ENCODE measurements around the gene PROCA1.

The PROCA1 gene

GRCh38 chr17:28711723-28712031 is at the start of gene PROCA1:
Gene PROCA1 (minus strand): TSS chr17:28711888. CDS start chr17:28711660, 228 bp downstream.
- no peak for DNase-seq (ENCODE audit: low read depth)

- DNase-seq (ENCODE audit: low read depth) = no peak
Measured at GRCh38 chr17:28760601-28761562, 49.2 kb upstream of the PROCA1 start.

- no peak for DNase-seq (ENCODE audit: low read depth)
Measured at GRCh38 chr17:28759256-28759865, 47.7 kb upstream of the PROCA1 start.

- DNase-seq (ENCODE audit: low read depth) = no peak
Measured at GRCh38 chr17:28758411-28759121, 46.9 kb upstream of the PROCA1 start.

- no peak for DNase-seq (ENCODE audit: low read depth)
Measured at GRCh38 chr17:28756049-28756804, 44.5 kb upstream of the PROCA1 start.

GRCh38 chr17:28755486-28755885 is 43.8 kb upstream of the PROCA1 start:
- DNase-seq (ENCODE audit: low read depth) = no peak

GRCh38 chr17:28751600-28752366 is 40.1 kb upstream of the PROCA1 start:
- DNase-seq (ENCODE audit: low read depth) = no peak

- DNase-seq (ENCODE audit: low read depth) = no peak
Measured at GRCh38 chr17:28750178-28751047, 38.7 kb upstream of the PROCA1 start.

GRCh38 chr17:28749516-28750177 is 38.0 kb upstream of the PROCA1 start:
- no peak for DNase-seq (ENCODE audit: low read depth)

- DNase-seq (ENCODE audit: low read depth) = no peak
Measured at GRCh38 chr17:28748852-28749515, 37.3 kb upstream of the PROCA1 start.

- no peak for DNase-seq (ENCODE audit: low read depth)
Measured at GRCh38 chr17:28747801-28748750, 36.4 kb upstream of the PROCA1 start.

- no peak for DNase-seq (ENCODE audit: low read depth)
Measured at GRCh38 chr17:28747051-28747691, 35.5 kb upstream of the PROCA1 start.

GRCh38 chr17:28746611-28747050 is 34.9 kb upstream of the PROCA1 start:
- DNase-seq (ENCODE audit: low read depth) = no peak

GRCh38 chr17:28745786-28746411 is 34.2 kb upstream of the PROCA1 start:
- no peak for DNase-seq (ENCODE audit: low read depth)

- no peak for DNase-seq (ENCODE audit: low read depth)
Measured at GRCh38 chr17:28744972-28745785, 33.5 kb upstream of the PROCA1 start.
